Mesodermal cell (in vitro differentiated cells): ENCODE results near the gene PEX10.
A peak's percentile ranks its signal among the peaks of the same experiment; 100 is the strongest.
"Not testable (repeated sequence)": the region's sequence is repeated elsewhere in the genome, so short reads cannot be mapped to it uniquely, and the experiment has no call there.

Experiments used
- H3K27ac ChIP-seq: 2 replicates; pipeline ENCODE4 v1.7.0; 2013; ENCODE audit warnings: mild to moderate bottlenecking, low read depth, low read length, moderate library complexity; ENCODE audit not compliant: severe bottlenecking
- H3K36me3 ChIP-seq: 2 replicates; pipeline ENCODE4 v1.7.1; 2013; ENCODE audit warnings: mild to moderate bottlenecking, low read length, moderate library complexity; ENCODE audit not compliant: control insufficient read depth, insufficient read depth
- H3K4me1 ChIP-seq: one replicate; pipeline ENCODE4 v1.7.1; 2013; ENCODE audit warnings: mild to moderate bottlenecking, low read length; ENCODE audit not compliant: insufficient read depth, control insufficient read depth, poor library complexity, severe bottlenecking
- H3K4me3 ChIP-seq: 2 replicates; pipeline ENCODE4 v1.7.0; 2013; ENCODE audit warnings: low read length, control low read depth, mild to moderate bottlenecking; ENCODE audit not compliant: insufficient read depth, poor library complexity, severe bottlenecking; ENCODE audit errors: extremely low read depth
- H3K9me3 ChIP-seq: 2 replicates; pipeline ENCODE4 v1.7.1; 2013; ENCODE audit warnings: mild to moderate bottlenecking, low read length, moderate library complexity; ENCODE audit not compliant: control insufficient read depth
- WGBS, 2 experiments: methylation state at CpG; one replicate each; pipeline ENCODE4 v1.1.5; 2013; ENCODE audit warnings: missing lambda C conversion rate in 2 of 2; ENCODE audit not compliant: insufficient coverage in 2 of 2; 5-methylcytosine and 5-hydroxymethylcytosine counted together

PEX10 gene

GRCh38 chr1:2443277-2444137 is 31.1 kb upstream of the PEX10 start:
- Histone ChIP-seq H3K4me3 (peak overlapping the region; percentile 25), H3K9me3 (no peaks in the 10 kb centered on the region), H3K27ac (no peak overlapping the region), H3K4me1 (peaks cover 30% of the 10 kb centered on the region), H3K36me3 (no peaks in the 10 kb centered on the region)
- 2% methylated on average over 47 to 78 of the region's 107 CpGs for WGBS, 2 experiments

- Histone ChIP-seq H3K4me1 (peaks cover 22% of the 10 kb centered on the region), H3K4me3 (no peak overlapping the region), H3K9me3 (no peaks in the 10 kb centered on the region), H3K36me3 (no peaks in the 10 kb centered on the region), H3K27ac (no peak overlapping the region)
- WGBS, 2 experiments, result 90 to 96% methylated on average over 5 to 6 of the region's 6 CpGs
Measured at GRCh38 chr1:2442661-2443060, 30.3 kb upstream of the PEX10 start.

- 81 to 93% methylated on average over 9 to 12 of the region's 13 CpGs for WGBS, 2 experiments
- no peaks in the 10 kb centered on the region for H3K36me3 ChIP-seq
Measured at GRCh38 chr1:2441746-2442145, 29.4 kb upstream of the PEX10 start.

GRCh38 chr1:2440346-2440745 is 28.0 kb upstream of the PEX10 start:
- H3K4me3 ChIP-seq, H3K9me3 ChIP-seq, H3K36me3 ChIP-seq, H3K27ac ChIP-seq, H3K4me1 ChIP-seq: not testable (repeated sequence)
- WGBS, 2 experiments, result 93 to 95% methylated on average over 14 to 23 of the region's 23 CpGs

More at GRCh38 chr1:2441746-2442145, 29.4 kb upstream of the PEX10 start:
- H3K4me3 ChIP-seq, result no peak overlapping the region
- no peaks in the 10 kb centered on the region for H3K9me3 ChIP-seq
- H3K4me1 ChIP-seq, result peaks cover 12% of the 10 kb centered on the region
- H3K27ac ChIP-seq, result no peak overlapping the region

GRCh38 chr1:2439369-2439768 is 27.0 kb upstream of the PEX10 start:
- Histone ChIP-seq H3K4me1 (no peaks in the 10 kb centered on the region), H3K4me3 (no peak overlapping the region), H3K36me3 (no peaks in the 10 kb centered on the region), H3K9me3 (no peaks in the 10 kb centered on the region), H3K27ac (no peak overlapping the region)
- 89 to 96% methylated on average over 15 of the region's 15 CpGs for WGBS, 2 experiments

GRCh38 chr1:2438641-2439040 is 26.3 kb upstream of the PEX10 start:
- H3K4me3 ChIP-seq, result no peak overlapping the region
- H3K27ac ChIP-seq, result no peak overlapping the region
- 89 to 95% methylated on average over 12 to 14 of the region's 14 CpGs for WGBS, 2 experiments
- no peaks in the 10 kb centered on the region for H3K4me1 ChIP-seq
- H3K36me3 ChIP-seq, result no peaks in the 10 kb centered on the region
- no peaks in the 10 kb centered on the region for H3K9me3 ChIP-seq

GRCh38 chr1:2438038-2438437 is 25.7 kb upstream of the PEX10 start:
- Histone ChIP-seq H3K36me3 (no peaks in the 10 kb centered on the region), H3K4me1 (no peaks in the 10 kb centered on the region), H3K27ac (no peak overlapping the region), H3K9me3 (no peaks in the 10 kb centered on the region), H3K4me3 (no peak overlapping the region)
- WGBS, 2 experiments, result 86 to 91% methylated on average over 14 of the region's 15 CpGs

- Histone ChIP-seq H3K4me1 (no peaks in the 10 kb centered on the region), H3K27ac (no peak overlapping the region), H3K4me3 (no peak overlapping the region), H3K36me3 (no peaks in the 10 kb centered on the region), H3K9me3 (no peaks in the 10 kb centered on the region)
- WGBS, 2 experiments, result 87 to 91% methylated on average over 11 to 15 of the region's 15 CpGs
Measured at GRCh38 chr1:2437617-2438016, 25.3 kb upstream of the PEX10 start.

- Histone ChIP-seq H3K27ac (no peak overlapping the region), H3K36me3 (no peaks in the 10 kb centered on the region), H3K4me1 (no peaks in the 10 kb centered on the region), H3K4me3 (no peak overlapping the region), H3K9me3 (no peaks in the 10 kb centered on the region)
- 86 to 93% methylated on average over 5 of the region's 7 CpGs for WGBS, 2 experiments
Measured at GRCh38 chr1:2436876-2437275, 24.5 kb upstream of the PEX10 start.

GRCh38 chr1:2435746-2436355 is 23.5 kb upstream of the PEX10 start:
- WGBS, 2 experiments, result 86 to 100% methylated on average over 1 of the region's 2 CpGs
- H3K36me3 ChIP-seq, result no peaks in the 10 kb centered on the region

GRCh38 chr1:2435091-2435490 is 22.7 kb upstream of the PEX10 start:
- 83 to 85% methylated on average over 5 to 9 of the region's 9 CpGs for WGBS, 2 experiments
- Histone ChIP-seq H3K36me3 (no peaks in the 10 kb centered on the region), H3K4me3 (no peak overlapping the region), H3K27ac (no peak overlapping the region), H3K9me3 (no peaks in the 10 kb centered on the region), H3K4me1 (no peaks in the 10 kb centered on the region)

More at GRCh38 chr1:2435746-2436355, 23.5 kb upstream of the PEX10 start:
- Histone ChIP-seq H3K4me1 (no peaks in the 10 kb centered on the region), H3K27ac (no peak overlapping the region), H3K4me3 (no peak overlapping the region), H3K9me3 (no peaks in the 10 kb centered on the region)
